Endothelial cell of umbilical vein (primary cell): ENCODE results near the gene TSEN2. TPM values are rescaled to one million over a fixed set of nuclear protein-coding genes. Genes with fewer than 3 reads are reported as not detected.

ENCODE experiments used
- BruUV-seq: library from RNA; stranded (reverse); fragments of 400-500 nt; replicated peaks from 2 replicates; lab custom pipeline; 2021; lab: Mats Ljungman, UMichigan
- CTCF ChIA-PET: fragments of 300-600, 350-600 bp; sonication (Branson Sonifier 250); formaldehyde crosslinking; loops from one replicate; lab custom pipeline; 2021; ENCODE audit warnings: antibody characterized with exemption, inconsistent platforms; lab: Charles Lee
- POLR2A ChIA-PET: fragments of 300-600, 350-600 bp; sonication (Branson Sonifier 250); formaldehyde crosslinking; loops from one replicate; lab custom pipeline; 2021; ENCODE audit warnings: antibody characterized with exemption, inconsistent platforms; lab: Charles Lee
- DNase-seq: peaks from one replicate; pipeline ENCODE4 v3.0.0-alpha.2; 2011; ENCODE audit warnings: low read depth, low spot score
- FAIRE-seq: peaks from 2 replicates; lab custom pipeline; 2011; peaks lifted over from hg19 to GRCh38; lab: Jason Lieb, UNC
- H2AFZ ChIP-seq: 2 replicates; pipeline ENCODE4 v1.6.0; 2012; ENCODE audit warnings: low read depth, low read length, control low read depth, inconsistent platforms
- H3K27ac ChIP-seq: 2 replicates; pipeline ENCODE4 v1.5.1; 2011; ENCODE audit warnings: low read depth, mild to moderate bottlenecking, control low read depth, low read length, moderate library complexity; ENCODE audit not compliant: insufficient read depth
- H3K27me3 ChIP-seq, 2 experiments: 2 replicates each; pipeline versions ENCODE4 v1.6.0 to v1.6.1; 2011; ENCODE audit warnings: low read length in 2 of 2, mixed read lengths in 1 of 2; ENCODE audit not compliant: control insufficient read depth in 2 of 2, insufficient read depth in 2 of 2
- H3K36me3 ChIP-seq, 2 experiments: 2 replicates in 1 of 2; 3 replicates in 1 of 2; pipeline ENCODE4 v1.5.1; 2011; ENCODE audit warnings: low read length in 2 of 2, mild to moderate bottlenecking in 1 of 2, moderate library complexity in 1 of 2; ENCODE audit not compliant: control insufficient read depth in 2 of 2, insufficient read depth in 2 of 2; ENCODE audit errors: extremely low read depth in 1 of 2
- H3K4me1 ChIP-seq: 3 replicates; pipeline ENCODE4 v1.5.1; 2011; ENCODE audit warnings: mild to moderate bottlenecking, low read length; ENCODE audit not compliant: control insufficient read depth, insufficient read depth; ENCODE audit errors: extremely low read depth
- H3K4me2 ChIP-seq: 2 replicates; pipeline ENCODE4 v1.6.1; 2011; ENCODE audit warnings: low read length, control low read depth, mixed read lengths; ENCODE audit not compliant: insufficient read depth
- H3K4me3 ChIP-seq, 3 experiments: fragments of 200-600 bp in 1 of 3; sonication (generic), shearing (Covaris generic) in 1 of 3; replicated peaks in 1 of 3; 2 replicates each; pipeline ENCODE4 v1.5.1; 2011 to 2016; ENCODE audit warnings: control low read depth in 3 of 3, low read length in 3 of 3, mild to moderate bottlenecking in 2 of 3, inconsistent platforms in 1 of 3, low read depth in 1 of 3, moderate library complexity in 1 of 3; ENCODE audit not compliant: insufficient read depth in 1 of 3
- H3K79me2 ChIP-seq: 2 replicates; pipeline ENCODE4 v1.6.0; 2012; ENCODE audit warnings: low read length, inconsistent platforms; ENCODE audit not compliant: control insufficient read depth, insufficient read depth
- H3K9ac ChIP-seq: replicated peaks from 2 replicates; pipeline ENCODE3; 2011; ENCODE audit warnings: low read length, control low read depth; ENCODE audit not compliant: insufficient read depth; ENCODE audit errors: extremely low read depth
- H3K9me1 ChIP-seq: replicated peaks from 3 replicates; pipeline ENCODE4 v1.6.0; 2011; ENCODE audit warnings: mild to moderate bottlenecking, low read length; ENCODE audit not compliant: control insufficient read depth, insufficient read depth; ENCODE audit errors: extremely low read depth
- H3K9me3 ChIP-seq: replicated peaks from 2 replicates; pipeline ENCODE4 v1.5.1; 2012; ENCODE audit warnings: low read length, inconsistent platforms; ENCODE audit not compliant: control insufficient read depth, insufficient read depth
- H4K20me1 ChIP-seq: replicated peaks from 2 replicates; pipeline ENCODE3; 2011; ENCODE audit warnings: mild to moderate bottlenecking, low read length; ENCODE audit not compliant: control insufficient read depth, insufficient read depth; ENCODE audit errors: extremely low read depth
- CTCF ChIP-seq, 2 donors: IDR thresholded peaks; 1 replicate in 1 of 2; 2 replicates in 1 of 2; pipeline ENCODE4 v1.5.1; 2011; ENCODE audit warnings: low read length in 2 of 2, mild to moderate bottlenecking in 2 of 2, moderate library complexity in 2 of 2, control low read depth in 1 of 2, inconsistent platforms in 1 of 2, low read depth in 1 of 2; ENCODE audit not compliant: insufficient read depth in 1 of 2; ENCODE audit errors: extremely low read depth in 1 of 2
- EZH2 ChIP-seq: IDR thresholded peaks from 2 replicates; pipeline ENCODE4 v1.6.1; 2012; ENCODE audit warnings: borderline replicate concordance, low read depth, mild to moderate bottlenecking, moderate library complexity, low read length, inconsistent platforms; ENCODE audit not compliant: severe bottlenecking
- FOS ChIP-seq: IDR thresholded peaks from 2 replicates; pipeline ENCODE4 v1.6.1; 2011; ENCODE audit warnings: mild to moderate bottlenecking, low read length, moderate library complexity, borderline replicate concordance; ENCODE audit not compliant: insufficient read depth
- MAX ChIP-seq: IDR thresholded peaks from 2 replicates; pipeline ENCODE4 v1.6.1; 2011; ENCODE audit not compliant: insufficient read depth, insufficient read length
- MYC ChIP-seq: IDR thresholded peaks from one replicate; pipeline ENCODE4 v1.6.1; 2011; ENCODE audit warnings: mild to moderate bottlenecking, low read depth, low read length
- POLR2A ChIP-seq: IDR thresholded peaks from 2 replicates; pipeline ENCODE4 v1.6.1; 2012; ENCODE audit warnings: low read depth, mild to moderate bottlenecking, control low read depth, low read length
- POLR2AphosphoS5 ChIP-seq: IDR thresholded peaks from 2 replicates; pipeline ENCODE4 v1.6.1; 2012; ENCODE audit warnings: low read depth, mild to moderate bottlenecking, control low read depth, low read length, moderate library complexity; ENCODE audit not compliant: insufficient read depth
- dilution Hi-C: fragments of 300-500 bp; cut with MboI; formaldehyde crosslinking; loops from one replicate; pipeline ENCODE4 v1.15.0; 2019; ENCODE audit warnings: low sequenced_read_pairs; ENCODE audit not compliant: extremely low pct_ligation_motif_present
- intact Hi-C: fragments of 100-400 bp; cut with micrococcal nuclease; formaldehyde crosslinking; loops from one replicate; pipeline ENCODE4 v1.10.0; 2022
- polyA plus RNA-seq, 4 experiments: library from polyadenylated mRNA; depleted of rRNA in 3 of 4; stranded (reverse) in 3 of 4; unstranded in 1 of 4; fragments of >200 nt; gene quantifications; 2 replicates each; pipeline versions ENCODE4 v1.2.1 to v1.2.3, GENCODE V29; 2011 to 2012; ENCODE audit warnings: missing spikeins in 1 of 4
- total RNA-seq: library from RNA; stranded (reverse); gene quantifications from 2 replicates; pipeline ENCODE4 v1.2.3, GENCODE V29; 2021

The TSEN2 gene
- total and polyA plus RNA-seq, 2 donors (not counting 3 experiments of a cell fraction or from before 2014, with no cell fraction given), result 8.3 to 12.1 TPM

- Histone ChIP-seq H3K79me2 (peaks cover 15% of the 10 kb centered on the region), H3K9me3 (no peaks in the 10 kb centered on the region), H3K9ac (no peak overlapping the region), H3K4me1 (peaks cover 14% of the 10 kb centered on the region), H3K9me1 (no peaks in the 10 kb centered on the region), H4K20me1 (no peaks in the 10 kb centered on the region), H3K36me3 (no peaks in the 10 kb centered on the region), H2AFZ (no peak overlapping the region), H3K27ac (no peak overlapping the region), H3K4me2 (no peak overlapping the region), H3K4me3 (no peak overlapping the region), H3K27me3 (no peaks in the 10 kb centered on the region)
- ChIA-PET POLR2A (no interaction called here), CTCF (no interaction called here)
- no TSS peak for BruUV-seq
- FAIRE-seq (no peak), DNase-seq (no peak)
- TF ChIP-seq CTCF (IDR thresholded peaks at IDR 0.05; ENCODE audit: extremely low read depth in 1 of 2, insufficient read depth in 1 of 2, low read depth in 1 of 2, low read length in 2 of 2), result no peak
- no peak for TF ChIP-seq FOS
- TF ChIP-seq MAX, result no peak
- TF ChIP-seq EZH2, result no peak
- no peak for TF ChIP-seq POLR2AphosphoS5
- TF ChIP-seq POLR2A, result no peak
- TF ChIP-seq MYC, result no peak
- dilution Hi-C loops (no loop called here), intact Hi-C loops (no loop called here)
Observed at GRCh38 chr3:12489832-12490231, 5.6 kb downstream of the TSEN2 start.
